IMR-90 (cell line): Measurements from ENCODE around the gene FKTN. TPM values are rescaled to one million over a fixed set of nuclear protein-coding genes. Genes with fewer than 3 reads are reported as not detected.

Experiments used
- ATAC-seq: fragments of 200-7000 bp; cut with Tn5 transposase; 2 replicates; pipeline ENCODE4 v1.9.1; 2020; ENCODE audit warnings: low read depth, mild to moderate bottlenecking, moderate library complexity
- BruUV-seq: library from RNA; stranded (reverse); fragments of 400-500 nt; replicated peaks from 2 replicates; lab custom pipeline; 2021; lab: Mats Ljungman, UMichigan
- CTCF ChIA-PET: fragments of 300-600 bp; formaldehyde crosslinking; extraction: SDS; loops from one replicate; lab custom pipeline; 2021; ENCODE audit warnings: antibody characterized with exemption; lab: Yijun Ruan, JAX
- POLR2A ChIA-PET: fragments of 300-600 bp; sonication (Branson Sonifier 250); formaldehyde crosslinking; loops from one replicate; lab custom pipeline; 2022; ENCODE audit warnings: antibody characterized with exemption; ENCODE audit not compliant: unreplicated experiment; lab: Charles Lee
- DNase-seq: peaks from one replicate; pipeline ENCODE4 v3.0.0; 2013
- H2AFZ ChIP-seq: replicated peaks from 2 replicates; pipeline ENCODE3; 2013; ENCODE audit warnings: low read length, mild to moderate bottlenecking; ENCODE audit not compliant: poor library complexity
- H2AK5ac ChIP-seq: 2 replicates; pipeline ENCODE4 v1.6.1; 2013; ENCODE audit warnings: low read depth, low read length, inconsistent platforms
- H2AK9ac ChIP-seq: replicated peaks from 2 replicates; pipeline ENCODE3; 2013; ENCODE audit warnings: mild to moderate bottlenecking, low read depth, low read length, moderate library complexity; ENCODE audit not compliant: poor library complexity
- H2BK120ac ChIP-seq: 2 replicates; pipeline ENCODE4 v1.6.1; 2013; ENCODE audit warnings: low read depth, low read length, inconsistent platforms
- H2BK15ac ChIP-seq: 3 replicates; pipeline ENCODE4 v1.6.1; 2013; ENCODE audit warnings: low read depth, low read length, inconsistent platforms
- H2BK20ac ChIP-seq: 2 replicates; pipeline ENCODE4 v1.6.1; 2013; ENCODE audit warnings: low read depth, mild to moderate bottlenecking, inconsistent platforms, low read length, moderate library complexity
- H2BK5ac ChIP-seq: 2 replicates; pipeline ENCODE4 v1.6.1; 2013; ENCODE audit warnings: mild to moderate bottlenecking, low read depth, low read length, inconsistent platforms; ENCODE audit not compliant: poor library complexity, severe bottlenecking
- H3K14ac ChIP-seq: replicated peaks from 2 replicates; pipeline ENCODE4 v1.6.1; 2013; ENCODE audit warnings: low read depth, low read length, inconsistent platforms
- H3K18ac ChIP-seq: 2 replicates; pipeline ENCODE4 v1.6.1; 2013; ENCODE audit warnings: low read depth, low read length, control low read depth
- H3K23ac ChIP-seq: 2 replicates; pipeline ENCODE4 v1.6.1; 2013; ENCODE audit warnings: low read depth, low read length, inconsistent platforms
- H3K27ac ChIP-seq: 2 replicates; pipeline ENCODE4 v1.5.1; 2013; ENCODE audit warnings: mild to moderate bottlenecking, control low read depth, low read length; ENCODE audit not compliant: insufficient read depth
- H3K27me3 ChIP-seq: 2 replicates; pipeline ENCODE4 v1.6.1; 2013; ENCODE audit warnings: low read length; ENCODE audit not compliant: control insufficient read depth, insufficient read depth
- H3K36me3 ChIP-seq: 2 replicates; pipeline ENCODE4 v1.6.1; 2013; ENCODE audit warnings: low read length, mixed read lengths; ENCODE audit not compliant: control insufficient read depth, insufficient read depth
- H3K4ac ChIP-seq: 2 replicates; pipeline ENCODE4 v1.6.1; 2013; ENCODE audit warnings: low read depth, low read length, inconsistent platforms
- H3K4me1 ChIP-seq: 2 replicates; pipeline ENCODE4 v1.6.1; 2013; ENCODE audit warnings: low read length, mixed read lengths; ENCODE audit not compliant: control insufficient read depth, insufficient read depth
- H3K4me2 ChIP-seq: 2 replicates; pipeline ENCODE4 v1.6.1; 2013; ENCODE audit warnings: low read depth, mild to moderate bottlenecking, control low read depth, low read length, moderate library complexity
- H3K4me3 ChIP-seq: 2 replicates; pipeline ENCODE4 v1.5.1; 2013; ENCODE audit warnings: low read depth, mild to moderate bottlenecking, control low read depth, low read length, moderate library complexity; ENCODE audit not compliant: insufficient read depth
- H3K56ac ChIP-seq: 2 replicates; pipeline ENCODE4 v1.6.1; 2013; ENCODE audit warnings: low read length, inconsistent platforms; ENCODE audit not compliant: insufficient read depth; ENCODE audit errors: extremely low read depth
- H3K79me1 ChIP-seq, 2 experiments: 2 replicates each; pipeline ENCODE4 v1.6.1; 2013; ENCODE audit warnings: low read length in 2 of 2, inconsistent platforms in 1 of 2, low read depth in 1 of 2
- H3K9ac ChIP-seq: 2 replicates; pipeline ENCODE4 v1.6.1; 2013; ENCODE audit warnings: low read depth, low read length, control low read depth
- H3K9me1 ChIP-seq: 2 replicates; pipeline ENCODE4 v1.6.1; 2013; ENCODE audit warnings: low read length, inconsistent platforms; ENCODE audit not compliant: insufficient read depth
- H3K9me3 ChIP-seq: 2 replicates; pipeline ENCODE4 v1.6.1; 2013; ENCODE audit warnings: low read length; ENCODE audit not compliant: control insufficient read depth, insufficient read depth
- H4K20me1 ChIP-seq: 2 replicates; pipeline ENCODE4 v1.6.1; 2013; ENCODE audit warnings: low read length, inconsistent platforms; ENCODE audit not compliant: insufficient read depth
- H4K5ac ChIP-seq: 2 replicates; pipeline ENCODE4 v1.6.1; 2013; ENCODE audit warnings: mild to moderate bottlenecking, low read depth, low read length, control low read depth
- H4K8ac ChIP-seq, 2 experiments: 2 replicates each; pipeline ENCODE4 v1.6.1; 2013; ENCODE audit warnings: low read depth in 2 of 2, low read length in 2 of 2, control low read depth in 1 of 2, inconsistent platforms in 1 of 2
- H4K91ac ChIP-seq: 2 replicates; pipeline ENCODE4 v1.6.1; 2013; ENCODE audit warnings: low read depth, low read length, inconsistent platforms; ENCODE audit not compliant: insufficient read depth
- BHLHE40 ChIP-seq: fragments of 150-350 bp; IDR thresholded peaks from 2 replicates; pipeline ENCODE4 v1.6.1; 2016; ENCODE audit warnings: mild to moderate bottlenecking, low read depth, low read length
- CEBPB ChIP-seq: IDR thresholded peaks from 2 replicates; pipeline ENCODE4 v1.6.1; 2012; ENCODE audit warnings: low read depth, low read length, improper control_type of control experiment
- CHD1 ChIP-seq: IDR thresholded peaks from 2 replicates; pipeline ENCODE4 v1.6.1; 2012; ENCODE audit warnings: low read depth, low read length, improper control_type of control experiment
- CTCF ChIP-seq: conservative IDR thresholded peaks from 2 replicates; pipeline ENCODE4 v1.5.1; 2012; ENCODE audit warnings: mild to moderate bottlenecking, low read depth, low read length, improper control_type of control experiment
- FOS ChIP-seq: fragments of 150-350 bp; IDR thresholded peaks from 2 replicates; pipeline ENCODE4 v1.6.1; 2016; ENCODE audit warnings: low read depth, low read length
- MAFK ChIP-seq: IDR thresholded peaks from 2 replicates; pipeline ENCODE4 v1.6.1; 2012; ENCODE audit warnings: low read depth, low read length, improper control_type of control experiment
- MAZ ChIP-seq: IDR thresholded peaks from 2 replicates; pipeline ENCODE4 v1.6.1; 2012; ENCODE audit warnings: low read depth, mild to moderate bottlenecking, low read length, improper control_type of control experiment, moderate library complexity, borderline replicate concordance
- MXI1 ChIP-seq: IDR thresholded peaks from 2 replicates; pipeline ENCODE4 v1.6.1; 2012; ENCODE audit warnings: low read depth, mild to moderate bottlenecking, low read length, moderate library complexity, borderline replicate concordance
- NFE2L2 ChIP-seq: fragments of 150-350 bp; IDR thresholded peaks from 2 replicates; pipeline ENCODE4 v1.6.1; 2016; ENCODE audit warnings: low read depth, mild to moderate bottlenecking, low read length
- POLR2A ChIP-seq: IDR thresholded peaks from 2 replicates; pipeline ENCODE4 v1.6.1; 2012; ENCODE audit warnings: mild to moderate bottlenecking, low read depth, low read length
- RAD21 ChIP-seq: IDR thresholded peaks from 2 replicates; pipeline ENCODE4 v1.6.1; 2012; ENCODE audit warnings: low read length, improper control_type of control experiment
- RCOR1 ChIP-seq: IDR thresholded peaks from 2 replicates; pipeline ENCODE4 v1.6.1; 2012; ENCODE audit warnings: mild to moderate bottlenecking, low read length, improper control_type of control experiment; ENCODE audit not compliant: insufficient replicate concordance
- RFX5 ChIP-seq: IDR thresholded peaks from 2 replicates; pipeline ENCODE4 v1.8.0; 2012; ENCODE audit warnings: low read depth, mild to moderate bottlenecking, low read length, moderate library complexity
- SMC3 ChIP-seq: fragments of 150-350 bp; IDR thresholded peaks from 2 replicates; pipeline ENCODE4 v1.6.1; 2016; ENCODE audit warnings: low read depth, mild to moderate bottlenecking, antibody characterized with exemption, low read length, moderate library complexity
- WGBS, 2 experiments: methylation state at CpG; one replicate each; pipeline versions ENCODE4 v1.1.5 to v1.1.7; 2013; ENCODE audit warnings: missing lambda C conversion rate in 2 of 2; ENCODE audit not compliant: insufficient read length in 1 of 2; ENCODE audit errors: extremely low coverage in 2 of 2; 5-methylcytosine and 5-hydroxymethylcytosine counted together
- dilution Hi-C: fragments of 300-500 bp; cut with HindIII; formaldehyde crosslinking; loops from one replicate; pipeline ENCODE4 v1.14.3; 2018; ENCODE audit warnings: low sequenced_read_pairs; ENCODE audit not compliant: unreplicated experiment
- in situ Hi-C: fragments of 300-500 bp; cut with MboI; formaldehyde crosslinking; loops from 3 replicates; pipeline ENCODE4 v1.14.3; 2019; ENCODE audit warnings: low sequenced_read_pairs, inconsistent platforms, mixed read lengths
- intact Hi-C: fragments of 100-400 bp; cut with micrococcal nuclease; formaldehyde crosslinking; loops from 2 replicates; pipeline ENCODE4 v1.10.0; 2022
- polyA plus RNA-seq, 3 experiments: library from polyadenylated mRNA; depleted of rRNA; stranded (reverse); fragments of >200 nt; gene quantifications; 2 replicates each; pipeline ENCODE4 v1.2.3, GENCODE V29; 2012; ENCODE audit warnings: low replicate concordance in 1 of 3
- total RNA-seq: library from RNA; depleted of rRNA; stranded (reverse); fragments of >200 nt; gene quantifications from 2 replicates; pipeline ENCODE4 v1.2.3, GENCODE V29; 2012
- TF ChIP-seq, protein P1 (sequence below): fragments of 150-350 bp; IDR thresholded peaks from 2 replicates; pipeline ENCODE4 v1.6.1; 2017; ENCODE audit warnings: mild to moderate bottlenecking, antibody characterized with exemption, low read length, low read depth
- TF ChIP-seq, protein P2 (sequence below): fragments of 150-350 bp; IDR thresholded peaks from 2 replicates; pipeline ENCODE4 v1.6.1; 2016; ENCODE audit warnings: low read depth, mild to moderate bottlenecking, low read length, moderate library complexity, borderline replicate concordance

FKTN gene
- total and polyA plus RNA-seq, 2 of the 4 experiments (the other 2 are of a cell fraction) = 8.6 to 20.3 TPM

GRCh38 chr9:105667867-105668266, 109.9 kb downstream of the FKTN start:
- no peaks in the 10 kb centered on the region for H3K36me3 ChIP-seq
- TF ChIP-seq RAD21 = no peak
- no peak for TF ChIP-seq CEBPB
- no peak for TF ChIP-seq BHLHE40
- TF ChIP-seq CHD1 = no peak
- TF ChIP-seq POLR2A = no peak
- no peak for TF ChIP-seq RCOR1
- TF ChIP-seq, protein P1, sequence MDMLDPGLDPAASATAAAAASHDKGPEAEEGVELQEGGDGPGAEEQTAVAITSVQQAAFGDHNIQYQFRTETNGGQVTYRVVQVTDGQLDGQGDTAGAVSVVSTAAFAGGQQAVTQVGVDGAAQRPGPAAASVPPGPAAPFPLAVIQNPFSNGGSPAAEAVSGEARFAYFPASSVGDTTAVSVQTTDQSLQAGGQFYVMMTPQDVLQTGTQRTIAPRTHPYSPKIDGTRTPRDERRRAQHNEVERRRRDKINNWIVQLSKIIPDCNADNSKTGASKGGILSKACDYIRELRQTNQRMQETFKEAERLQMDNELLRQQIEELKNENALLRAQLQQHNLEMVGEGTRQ = no peak
- TF ChIP-seq NFE2L2 = no peak
- no peak for TF ChIP-seq MXI1
- no peak for TF ChIP-seq SMC3
- no peak for TF ChIP-seq MAZ
- TF ChIP-seq CTCF = no peak
- no peak for TF ChIP-seq RFX5
- TF ChIP-seq MAFK = no peak
- TF ChIP-seq, protein P2, sequence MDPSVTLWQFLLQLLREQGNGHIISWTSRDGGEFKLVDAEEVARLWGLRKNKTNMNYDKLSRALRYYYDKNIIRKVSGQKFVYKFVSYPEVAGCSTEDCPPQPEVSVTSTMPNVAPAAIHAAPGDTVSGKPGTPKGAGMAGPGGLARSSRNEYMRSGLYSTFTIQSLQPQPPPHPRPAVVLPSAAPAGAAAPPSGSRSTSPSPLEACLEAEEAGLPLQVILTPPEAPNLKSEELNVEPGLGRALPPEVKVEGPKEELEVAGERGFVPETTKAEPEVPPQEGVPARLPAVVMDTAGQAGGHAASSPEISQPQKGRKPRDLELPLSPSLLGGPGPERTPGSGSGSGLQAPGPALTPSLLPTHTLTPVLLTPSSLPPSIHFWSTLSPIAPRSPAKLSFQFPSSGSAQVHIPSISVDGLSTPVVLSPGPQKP = no peak
- TF ChIP-seq FOS = no peak
- no peak overlapping the region for H2AK9ac ChIP-seq
- ChIA-PET POLR2A (interaction anchor here (0.6 kb wide), 1 partner anchor 17 kb away, joined by 17 read pairs; no protein-coding TSS in a partner anchor), CTCF (no interaction called here)
- H4K8ac ChIP-seq = no peak overlapping the region
- H4K20me1 ChIP-seq = no peaks in the 10 kb centered on the region
- H3K27ac ChIP-seq = no peak overlapping the region
- peaks cover 5% of the 10 kb centered on the region for H3K27me3 ChIP-seq
- H3K9me1 ChIP-seq = no peaks in the 10 kb centered on the region
- no peak for DNase-seq
- no peak overlapping the region for H3K18ac ChIP-seq
- H3K56ac ChIP-seq = no peak overlapping the region
- H3K4ac ChIP-seq = no peak overlapping the region
- ATAC-seq = no peak
- no peak overlapping the region for H3K14ac ChIP-seq
- no peaks in the 10 kb centered on the region for H3K4me1 ChIP-seq
- in situ Hi-C loops (no loop called here), intact Hi-C loops (no loop called here), dilution Hi-C loops (no loop called here)
- H3K4me2 ChIP-seq = no peak overlapping the region
- no peak overlapping the region for H2BK5ac ChIP-seq
- no peak overlapping the region for H3K23ac ChIP-seq
- H4K91ac ChIP-seq = no peak overlapping the region
- no peak overlapping the region for H2AK5ac ChIP-seq
- H4K5ac ChIP-seq = no peak overlapping the region
- no TSS peak for BruUV-seq
- WGBS, 2 experiments = 40% methylated on average over 1 of the region's 4 CpGs; no CpG with 5 or more reads in 1 of the 2 experiments
- H3K4me3 ChIP-seq = no peak overlapping the region
- no peak overlapping the region for H2BK15ac ChIP-seq
- no peak overlapping the region for H2BK20ac ChIP-seq
- no peaks in the 10 kb centered on the region for H3K79me1 ChIP-seq
- H2AFZ ChIP-seq = no peak overlapping the region
- no peak overlapping the region for H3K9ac ChIP-seq
- no peaks in the 10 kb centered on the region for H3K9me3 ChIP-seq
- no peak overlapping the region for H2BK120ac ChIP-seq
